ENCODE results near the gene ZSCAN10.
A peak's percentile ranks its signal among the peaks of the same experiment; 100 is the strongest.

ZSCAN10 gene

DNA sequence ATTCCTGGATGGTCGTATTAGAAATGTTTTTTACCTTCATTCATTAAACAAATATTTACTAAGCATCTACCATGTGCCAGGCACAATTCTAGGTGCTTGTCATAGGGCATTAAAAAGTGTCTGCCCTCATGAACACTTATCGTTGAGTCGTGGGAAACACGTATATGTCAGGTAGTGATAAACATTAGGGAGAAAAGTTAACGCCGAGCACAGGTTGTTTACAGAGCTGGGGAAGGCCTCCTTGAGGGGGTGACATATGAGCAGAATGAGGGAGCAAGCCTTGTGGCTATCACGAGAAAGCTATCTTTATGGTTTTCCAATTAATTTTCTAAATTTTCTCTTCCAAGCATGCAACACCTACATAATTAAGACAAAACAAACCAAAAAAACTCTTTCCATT is 34.8 kb upstream of the ZSCAN10 start:
- FAIRE-seq: no peak

DNA sequence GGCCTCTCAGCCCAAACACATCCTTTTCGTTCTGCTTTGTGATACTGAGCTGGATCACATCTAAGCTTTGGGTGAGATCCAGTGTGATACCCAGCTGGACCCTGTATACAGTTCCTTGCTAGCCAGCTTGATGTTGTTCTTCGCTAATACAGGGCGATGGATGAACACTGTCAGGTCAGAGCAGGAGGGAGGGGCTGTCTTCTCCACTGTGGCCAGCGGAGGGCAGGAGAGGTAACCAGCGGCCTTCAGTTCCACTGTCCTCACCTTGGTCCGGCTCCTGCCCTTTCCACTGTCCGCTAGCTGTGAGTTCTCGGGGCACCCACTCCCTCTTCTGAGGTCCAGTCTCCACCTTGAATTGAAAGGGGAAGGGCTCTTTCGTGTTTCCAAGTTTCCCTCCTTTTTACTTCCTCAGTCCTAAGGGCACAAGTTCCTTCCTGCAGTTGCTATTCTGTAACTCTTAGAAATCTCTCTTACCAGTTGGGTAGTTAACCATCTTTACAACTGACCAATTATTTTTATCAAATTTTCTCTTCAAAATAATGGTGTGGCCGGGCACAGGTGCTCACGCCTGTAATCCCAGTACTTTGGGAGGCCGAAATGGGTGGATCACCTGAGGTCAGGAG is 32.8 kb upstream of the ZSCAN10 start:
- FAIRE-seq: no peak

DNA sequence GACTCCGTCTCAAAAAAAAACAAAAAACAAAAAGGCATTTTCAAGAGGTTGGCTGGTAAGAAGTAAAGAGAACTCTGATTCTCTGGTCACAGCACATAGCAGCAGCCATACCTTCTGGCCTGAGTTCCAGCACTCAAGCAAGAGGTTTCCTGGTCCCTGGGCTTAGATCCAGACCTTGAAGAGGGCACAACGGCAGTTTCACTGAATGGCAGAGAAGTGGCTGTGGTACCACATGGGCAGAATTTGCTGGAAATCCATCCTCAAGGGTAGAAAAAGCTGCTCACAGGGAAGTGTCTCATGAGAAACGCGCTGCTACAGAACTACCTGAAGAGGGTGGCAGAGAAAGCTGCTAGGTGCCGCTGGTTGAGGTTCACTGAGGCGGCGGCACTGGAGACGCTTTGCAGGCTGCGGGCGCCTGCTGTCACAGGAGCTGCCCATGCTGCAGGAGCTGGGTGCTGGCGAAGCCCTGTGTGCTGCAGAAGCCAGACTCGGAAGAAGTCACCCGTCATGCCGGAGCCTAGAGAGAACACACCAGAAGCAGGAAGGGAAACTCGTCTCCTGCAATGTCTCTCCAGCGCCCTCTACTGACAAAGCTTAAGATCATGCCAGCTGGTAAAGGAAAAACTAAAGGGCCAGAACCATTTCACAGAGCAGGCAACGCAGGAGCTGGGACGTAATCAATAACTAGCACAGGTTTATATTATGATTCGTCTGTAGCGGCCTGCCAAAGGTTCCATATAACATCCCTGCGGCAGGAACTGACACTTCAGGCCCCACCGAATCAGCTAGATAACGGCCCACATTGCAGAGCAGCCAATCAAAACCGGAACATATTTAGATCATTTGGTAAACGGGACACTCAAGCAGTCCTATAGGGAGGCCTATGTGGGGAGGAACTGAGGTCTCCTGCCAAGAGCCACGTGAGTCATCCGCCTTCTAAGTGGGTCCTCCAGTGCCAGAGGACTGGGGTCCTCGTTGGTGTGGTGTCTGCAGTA is 30.3 kb upstream of the ZSCAN10 start:
- FAIRE-seq: peak; percentile 37

DNA sequence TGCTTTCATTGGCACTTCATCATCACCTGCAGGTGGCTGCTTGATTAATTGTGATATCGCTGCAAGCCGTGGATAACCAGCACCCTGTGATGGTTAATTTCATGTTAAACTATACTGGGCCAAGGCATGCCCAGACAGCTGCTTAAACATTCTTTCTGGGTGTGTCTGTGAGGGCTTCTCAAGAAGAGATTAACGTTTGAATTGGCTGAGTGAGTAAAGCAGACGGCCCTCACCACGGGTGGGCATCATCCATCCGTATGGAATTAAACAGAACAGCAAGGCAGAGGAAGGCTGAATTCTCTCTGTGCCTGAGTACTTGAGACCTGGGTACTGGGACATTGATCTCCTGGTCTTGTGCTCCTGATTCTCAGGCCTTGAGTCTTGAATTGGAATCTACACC is 28.7 kb upstream of the ZSCAN10 start:
- FAIRE-seq: no peak

DNA sequence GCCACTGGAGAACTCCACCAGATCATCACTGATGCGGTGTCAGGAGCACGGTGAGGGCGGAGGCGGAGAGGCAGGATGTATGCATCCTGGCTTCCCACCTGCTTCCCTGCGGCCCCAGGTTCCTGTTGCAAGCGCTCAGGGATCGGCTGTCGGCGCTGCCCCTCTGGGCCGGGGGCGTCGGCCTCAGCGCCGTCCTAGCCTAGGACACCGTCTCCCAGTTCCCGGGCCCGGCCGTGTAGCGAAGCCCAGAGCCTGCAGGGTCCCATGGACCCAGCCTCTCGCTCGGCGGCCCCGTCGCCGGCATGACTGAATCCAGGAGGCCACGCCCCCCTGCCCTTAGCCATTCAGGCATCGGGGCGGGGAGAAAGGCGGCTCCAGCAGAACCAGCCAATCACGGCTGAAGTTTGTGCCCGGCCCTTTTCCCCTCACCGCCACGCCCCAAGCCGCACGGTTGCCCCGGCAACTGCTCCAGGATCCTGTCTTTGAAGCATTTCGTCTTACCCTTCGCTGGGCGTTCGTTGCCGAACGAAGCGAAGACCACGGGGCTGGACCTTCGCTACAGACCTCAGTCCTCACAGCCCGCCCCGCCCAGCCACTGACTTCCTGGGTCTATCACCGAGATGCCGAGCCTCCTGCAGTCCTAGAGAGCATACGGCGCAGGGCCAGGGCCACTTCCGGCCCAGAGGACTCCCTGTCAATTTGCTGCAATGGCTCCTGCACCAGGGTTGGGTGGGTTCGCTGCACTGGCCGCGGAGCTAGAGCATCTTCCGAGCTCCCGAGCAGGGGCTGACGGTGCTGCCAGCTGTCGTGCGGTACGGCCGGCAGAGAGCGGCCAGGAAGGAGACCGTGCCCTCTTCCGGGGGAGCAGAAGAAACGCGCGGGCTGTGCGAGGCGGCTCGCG is 25.1 kb upstream of the ZSCAN10 start:
- FAIRE-seq: peak; percentile 99

DNA sequence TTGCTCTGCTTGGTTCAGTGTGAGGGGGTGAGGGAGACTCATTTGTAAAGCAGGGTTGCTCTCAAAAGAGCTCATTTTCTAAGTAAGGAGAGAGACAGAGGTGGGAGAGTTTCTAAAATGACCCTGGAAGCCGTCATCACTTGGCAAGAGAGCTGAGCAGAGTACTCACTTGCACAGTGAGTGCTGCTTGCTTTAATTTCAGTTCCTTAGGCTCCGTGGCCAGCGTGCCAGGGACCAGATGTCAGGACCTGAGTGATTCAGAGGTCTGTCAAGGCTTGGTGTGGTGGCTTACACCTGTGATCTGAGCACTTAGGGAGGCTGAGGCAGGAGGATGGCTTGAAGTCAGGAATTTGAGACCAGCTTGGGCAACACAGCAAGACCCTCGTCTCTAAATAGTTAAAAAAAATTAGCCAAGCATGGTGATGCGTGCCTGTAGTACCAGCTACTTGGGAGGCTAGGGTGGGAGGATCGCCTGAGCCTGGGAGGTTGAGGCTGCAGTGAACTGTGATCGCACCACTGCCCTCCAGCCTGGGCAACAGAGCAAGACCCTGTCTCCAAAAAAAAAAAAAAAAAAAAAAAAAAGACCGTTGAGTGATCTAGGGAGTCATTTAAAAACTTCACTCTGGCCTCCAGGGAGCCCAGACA is 24.0 kb upstream of the ZSCAN10 start:
- FAIRE-seq: no peak

DNA sequence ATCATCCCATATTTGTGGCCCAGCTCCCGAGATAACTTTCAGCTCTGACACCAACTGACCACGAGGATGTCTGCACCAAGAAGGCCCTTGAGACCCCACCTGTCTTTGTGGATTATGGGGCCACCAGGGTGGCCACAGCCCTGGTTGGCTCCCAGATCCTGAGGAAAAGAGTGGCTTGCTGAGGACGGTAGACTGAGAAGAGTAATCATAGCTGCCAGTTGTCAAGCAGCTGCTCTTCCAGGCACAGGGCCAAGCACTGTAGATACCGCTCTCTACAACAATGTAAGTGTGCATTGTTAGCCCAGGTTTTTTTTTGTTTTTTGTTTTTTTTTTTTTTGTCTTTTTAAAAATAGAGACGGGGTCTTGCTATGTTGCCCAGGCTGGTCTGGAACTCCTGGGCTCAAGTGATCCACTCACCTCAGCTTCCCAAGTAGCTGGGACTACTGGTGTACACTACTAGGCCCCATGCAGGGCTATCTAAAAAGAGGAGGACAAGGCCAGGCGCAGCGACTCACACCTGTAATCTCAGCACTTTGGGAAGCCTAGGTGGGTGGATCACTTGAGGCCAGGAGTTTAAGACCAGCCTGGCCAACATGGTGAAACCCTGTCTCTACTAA is 22.9 kb upstream of the ZSCAN10 start:
- FAIRE-seq: no peak

DNA sequence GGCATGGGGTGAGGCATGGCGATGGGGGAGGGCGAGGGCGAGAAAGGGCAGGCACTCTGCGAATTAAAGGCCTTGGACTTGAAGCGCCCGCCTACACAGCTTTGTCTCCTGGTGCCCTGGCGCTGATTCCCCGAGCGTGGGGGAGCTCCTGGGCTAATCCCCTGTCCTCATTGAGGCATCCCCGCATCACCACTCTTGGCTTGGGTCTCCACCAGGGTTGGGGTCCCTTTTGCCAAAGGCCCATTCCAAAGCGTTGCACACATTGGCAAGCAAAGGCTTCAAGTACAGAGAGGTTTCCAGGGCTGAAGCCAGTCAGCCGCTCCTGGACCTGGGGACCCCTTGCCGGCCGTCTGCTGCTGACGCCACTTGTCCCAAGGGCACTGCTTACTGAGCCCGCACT is 21.3 kb upstream of the ZSCAN10 start:
- FAIRE-seq: no peak

DNA sequence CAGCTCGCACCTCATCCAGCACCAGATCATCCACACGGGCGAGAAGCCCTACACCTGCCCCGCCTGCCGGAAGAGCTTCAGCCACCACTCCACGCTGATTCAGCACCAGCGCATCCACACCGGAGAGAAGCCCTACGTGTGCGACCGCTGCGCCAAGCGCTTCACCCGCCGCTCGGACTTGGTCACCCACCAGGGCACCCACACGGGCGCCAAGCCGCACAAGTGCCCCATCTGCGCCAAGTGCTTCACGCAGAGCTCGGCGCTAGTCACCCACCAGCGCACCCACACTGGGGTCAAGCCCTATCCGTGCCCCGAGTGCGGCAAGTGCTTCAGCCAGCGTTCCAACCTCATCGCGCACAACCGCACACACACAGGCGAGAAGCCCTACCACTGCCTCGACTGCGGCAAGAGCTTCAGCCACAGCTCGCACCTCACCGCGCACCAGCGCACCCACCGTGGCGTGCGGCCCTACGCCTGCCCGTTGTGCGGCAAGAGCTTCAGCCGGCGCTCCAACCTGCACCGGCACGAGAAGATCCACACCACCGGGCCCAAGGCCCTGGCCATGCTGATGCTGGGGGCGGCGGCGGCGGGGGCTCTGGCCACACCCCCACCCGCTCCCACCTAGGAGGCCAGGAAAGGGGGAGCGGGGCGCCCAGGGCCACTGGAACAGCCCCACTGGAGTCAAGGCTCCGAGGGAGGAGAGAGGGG is 20.8 kb upstream of the ZSCAN10 start:
- no peak for FAIRE-seq

DNA sequence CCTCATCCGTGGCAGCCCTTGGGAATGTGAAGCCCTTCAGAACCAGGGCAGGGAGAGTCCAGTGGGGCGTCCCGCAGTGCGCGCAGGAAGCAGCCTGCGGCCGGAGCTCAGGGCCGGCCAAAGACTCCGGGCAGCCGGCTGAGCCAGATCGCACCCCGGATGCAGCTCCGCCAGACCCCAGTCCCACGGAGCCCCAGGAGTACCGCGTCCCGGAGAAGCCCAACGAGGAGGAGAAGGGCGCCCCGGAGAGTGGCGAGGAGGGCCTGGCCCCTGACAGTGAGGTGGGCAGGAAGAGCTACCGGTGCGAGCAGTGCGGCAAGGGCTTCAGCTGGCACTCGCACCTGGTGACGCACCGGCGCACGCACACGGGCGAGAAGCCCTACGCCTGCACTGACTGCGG is 20.2 kb upstream of the ZSCAN10 start:
- FAIRE-seq: no peak

DNA sequence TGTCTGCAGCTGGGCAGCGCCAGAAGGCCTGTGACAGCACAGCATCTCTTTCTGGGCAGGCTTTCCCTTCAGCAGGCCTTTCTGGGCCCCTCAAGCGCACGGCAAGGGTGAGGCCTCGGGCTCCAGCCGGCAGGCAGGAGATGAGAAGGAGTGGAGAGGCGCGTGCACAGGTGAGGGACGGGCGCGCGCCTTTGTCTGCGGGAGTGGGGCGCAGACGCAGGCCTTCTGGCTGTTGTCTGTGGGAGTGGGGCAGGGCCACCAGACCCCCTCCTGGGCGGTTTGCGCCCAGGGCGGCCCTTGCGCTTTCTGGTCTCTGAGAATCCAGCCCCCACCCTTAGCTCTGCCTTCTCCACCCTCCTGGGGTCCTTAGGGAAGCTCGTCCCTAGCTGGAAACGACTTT is 19.8 kb upstream of the ZSCAN10 start:
- no peak for FAIRE-seq

DNA sequence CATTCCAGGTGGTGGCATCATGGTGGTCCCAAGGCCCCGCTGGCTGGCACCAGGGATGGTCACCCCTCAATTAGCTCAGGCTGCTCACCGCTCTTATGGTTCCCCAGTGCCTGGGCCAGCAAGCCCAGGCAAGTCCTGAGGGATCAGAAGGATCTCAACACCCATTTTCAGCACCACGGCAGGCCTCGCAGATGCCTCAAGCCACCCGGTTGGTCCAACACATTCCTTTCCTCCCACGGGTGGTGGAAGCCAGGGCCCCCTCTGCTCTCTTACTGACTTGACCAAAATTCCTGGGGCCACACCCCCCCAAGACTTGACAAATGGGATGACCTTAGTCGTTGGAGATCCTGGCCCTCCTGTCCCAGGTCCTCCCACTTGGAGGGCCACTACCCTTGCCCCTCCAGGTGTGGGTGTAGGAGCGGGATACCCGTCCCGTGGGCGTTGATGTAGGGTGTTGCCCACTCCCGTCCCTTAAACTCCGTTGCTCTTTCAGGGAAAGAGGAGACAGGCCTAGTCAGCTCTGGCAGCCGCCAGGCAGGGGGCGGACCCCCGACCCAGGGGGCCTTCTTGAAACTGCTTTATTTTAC is 19.2 kb upstream of the ZSCAN10 start:
- no peak for FAIRE-seq

DNA sequence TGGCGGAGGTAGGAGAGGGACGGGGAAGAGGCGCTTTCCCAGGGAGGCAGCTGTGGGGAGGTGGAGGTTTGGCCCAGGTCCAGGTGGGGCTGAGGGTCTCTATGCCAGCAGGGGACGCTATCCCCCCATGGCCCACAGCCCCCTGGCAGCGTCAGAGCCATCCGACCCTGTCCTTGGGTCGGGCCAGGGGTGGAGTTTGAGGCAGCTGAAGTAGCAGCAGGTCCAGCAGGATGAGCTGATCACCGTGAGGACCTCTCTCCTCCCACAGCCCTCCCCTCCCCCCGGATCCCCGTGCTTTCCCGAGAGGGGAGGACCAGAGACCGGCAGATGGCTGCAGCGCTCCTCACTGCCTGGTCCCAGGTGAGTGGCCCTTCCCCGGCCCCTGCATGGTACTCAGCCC is 16.5 kb upstream of the ZSCAN10 start:
- FAIRE-seq: no peak

DNA sequence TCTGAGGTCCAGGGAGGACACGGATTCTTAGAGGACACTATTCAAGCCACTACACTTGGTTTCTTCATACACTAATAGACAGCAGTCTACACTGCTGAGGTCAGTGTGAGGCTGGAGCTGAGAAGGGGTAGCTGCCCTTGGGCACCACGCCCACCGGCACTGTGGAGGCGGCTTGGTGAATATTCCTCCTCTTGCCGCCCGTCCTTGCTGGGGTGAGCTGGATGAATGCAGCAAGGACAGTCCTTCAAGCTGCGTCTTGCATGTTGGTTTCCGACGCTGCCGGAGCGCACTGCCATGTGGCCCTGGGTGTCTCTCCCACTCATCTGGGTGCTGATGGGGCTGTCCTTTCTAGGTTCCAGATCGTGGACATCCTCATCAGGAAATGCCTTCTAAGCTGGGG is 15.9 kb upstream of the ZSCAN10 start:
- no peak for FAIRE-seq

DNA sequence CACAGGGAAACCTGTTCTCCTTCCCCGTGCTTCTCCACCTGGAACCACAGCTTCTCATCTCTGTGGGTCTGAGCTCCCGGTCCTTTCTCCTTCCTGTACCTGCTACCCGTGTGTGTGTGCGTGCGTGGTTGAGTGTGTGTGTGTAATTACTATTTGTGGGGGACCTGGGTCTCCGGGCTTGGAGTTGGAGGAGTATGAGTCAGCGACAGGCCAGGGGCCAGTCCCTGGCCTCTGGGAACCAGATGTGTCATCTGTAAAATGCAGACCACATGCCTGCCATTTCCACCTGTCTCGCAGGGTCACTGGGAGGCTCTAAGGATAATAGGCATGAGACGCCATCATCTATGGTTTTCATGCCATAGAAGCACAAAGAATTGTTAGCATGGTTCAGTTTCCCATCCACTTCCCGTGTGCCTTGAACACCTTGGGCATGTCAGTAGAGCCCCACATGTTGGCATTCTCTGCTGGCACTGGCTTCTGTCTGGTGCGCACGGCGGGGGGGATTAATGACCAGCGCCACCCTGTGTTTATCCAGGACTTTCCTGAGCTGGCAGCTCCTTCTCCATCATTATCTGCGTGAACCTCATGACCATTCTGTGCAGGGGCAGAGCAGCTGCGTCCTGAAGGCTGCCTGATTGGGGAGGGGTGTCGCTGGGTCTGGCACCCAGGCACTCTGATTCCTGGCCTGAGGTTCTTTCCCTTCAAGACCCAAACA is 14.8 kb upstream of the ZSCAN10 start:
- FAIRE-seq: no peak

DNA sequence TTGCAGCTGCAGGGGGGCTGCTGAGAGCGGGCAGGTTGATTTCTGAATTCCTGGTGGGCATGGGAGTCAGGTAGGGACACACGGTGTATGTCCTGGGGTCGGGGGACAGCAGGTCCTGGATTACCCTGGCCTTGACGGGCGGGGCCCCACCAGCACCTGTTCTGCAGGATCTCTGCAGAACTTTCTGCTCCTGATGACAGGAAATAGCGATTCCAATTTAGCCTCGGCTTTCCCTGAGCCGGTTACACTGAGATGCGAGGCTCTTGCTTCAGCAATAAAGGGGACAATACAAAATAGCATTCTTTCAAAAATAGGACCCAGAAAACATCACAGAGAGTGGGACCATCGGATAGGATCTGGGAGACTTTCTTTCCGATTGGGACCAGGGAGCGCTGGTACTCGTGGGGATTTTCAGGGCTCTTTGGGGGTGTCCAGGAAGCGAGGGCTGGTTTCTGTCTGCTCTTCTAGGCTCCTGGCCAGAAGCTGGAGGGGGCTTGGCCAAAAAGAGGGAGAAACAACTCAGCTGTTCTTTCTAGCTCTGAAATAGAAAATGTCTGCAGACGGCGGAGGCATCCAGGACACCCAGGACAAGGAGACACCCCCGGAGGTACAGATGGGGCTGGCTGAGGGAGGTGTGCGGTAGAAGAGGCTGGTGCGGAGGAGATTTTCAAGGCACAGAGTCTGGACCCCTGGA is 13.9 kb upstream of the ZSCAN10 start:
- no peak for FAIRE-seq

DNA sequence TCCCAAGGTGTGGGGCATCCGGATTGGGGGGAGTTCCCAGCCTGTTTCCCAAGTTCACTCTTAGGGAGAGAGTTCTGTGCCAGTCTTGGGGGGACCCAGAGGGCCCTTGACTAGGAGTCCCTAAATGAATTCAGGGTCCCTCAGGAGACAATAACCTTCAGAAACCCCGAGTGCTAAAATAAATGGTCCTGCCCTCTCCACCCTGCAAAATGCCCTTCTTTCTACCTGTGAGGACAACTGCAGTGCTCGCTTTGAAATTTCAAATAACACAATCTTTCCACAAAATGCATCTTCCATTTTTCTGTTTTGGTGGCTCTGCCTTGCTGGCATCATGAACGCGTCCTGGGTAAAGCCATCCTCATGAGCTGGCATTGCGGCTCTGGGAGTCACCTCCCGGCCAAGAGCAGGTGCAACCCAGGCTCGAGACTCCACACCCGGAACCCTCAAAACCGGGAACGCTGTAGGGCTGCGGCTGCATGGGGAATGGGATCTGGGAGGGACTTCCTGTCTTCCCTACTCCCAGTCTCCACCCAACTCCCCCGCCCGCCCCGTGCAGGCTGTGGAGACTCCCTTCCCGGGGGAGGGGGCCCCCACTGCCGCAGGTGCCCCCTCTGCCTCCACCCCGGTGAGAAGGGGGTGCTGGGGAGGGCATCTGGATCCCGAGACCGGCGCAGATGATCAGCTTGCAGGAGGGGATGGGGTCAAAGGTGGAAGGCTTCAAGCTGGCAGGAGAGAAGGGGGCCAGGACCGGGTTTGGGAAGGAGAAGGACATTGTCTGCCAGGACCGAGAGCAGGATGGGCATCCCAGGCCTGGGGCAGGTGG is 13.2 kb upstream of the ZSCAN10 start, which contains the start of gene ZNF205:
Gene ZNF205, plus strand, starts transcription at position 529 of the 823 bp plus-strand sequence. CDS start 845 bp downstream, outside the sequence.
- no peak for FAIRE-seq

DNA sequence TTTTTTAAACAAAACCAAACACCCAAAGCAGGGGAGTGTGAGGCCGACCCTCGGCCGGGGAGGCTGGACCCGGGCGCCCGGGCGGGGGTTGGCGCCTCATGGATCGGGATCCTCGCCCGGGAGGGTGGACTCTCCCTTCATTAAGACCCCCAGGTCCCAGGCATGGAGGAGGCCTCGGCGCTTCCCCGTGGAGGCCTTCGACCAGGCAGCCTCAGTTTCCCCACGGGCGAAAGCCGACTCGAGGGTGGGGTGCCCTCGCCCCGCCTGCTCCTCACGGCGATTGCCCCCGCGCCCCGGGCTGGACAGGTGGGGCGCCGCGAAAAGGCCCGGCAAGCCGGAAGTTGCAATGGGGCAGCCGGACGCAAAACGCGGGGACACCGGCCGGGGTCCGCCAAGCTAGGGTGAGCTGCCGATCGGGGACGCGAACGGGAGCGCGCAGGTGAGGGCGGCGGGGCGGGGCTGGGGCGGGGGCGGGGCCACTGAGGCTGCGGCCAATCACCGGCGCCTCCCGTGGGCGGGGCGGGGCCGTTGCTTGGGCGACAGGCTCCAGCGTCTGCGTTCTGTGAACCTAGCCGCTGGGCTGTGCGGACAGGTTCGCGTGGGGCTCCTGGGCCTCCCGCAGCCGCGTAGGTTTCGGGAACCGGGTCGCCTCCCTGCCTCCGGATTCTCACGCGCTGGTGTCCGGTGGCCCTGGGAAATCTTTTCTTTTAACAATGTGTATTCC is 7.3 kb upstream of the ZSCAN10 start:
- no peak for FAIRE-seq
